Measurements from ENCODE around the gene ERBB3. TPM values are rescaled to one million over a fixed set of nuclear protein-coding genes. Genes with fewer than 3 reads are reported as not detected.

Gene ERBB3
- 2.3 TPM for total RNA-seq
- long read RNA-seq, full-length matches to known transcripts: 1 of 2 reads
- long read RNA-seq, partial matches to known transcripts: 0 of 2 reads
- long read RNA-seq, other reads (novel, unspliced or antisense): 1 of 2 reads

GRCh38 chr12:56079723-56080555 lies at the start of gene ERBB3:
ERBB3 (plus strand) TSS chr12:56080165; CDS start chr12:56080301, 136 bp downstream.
- intact Hi-C loops (cut with micrococcal nuclease): no loop called here
- TF ChIP-seq CTCF (IDR thresholded peaks at IDR 0.05; ENCODE audit: borderline replicate concordance): no peak
- H3K36me3 ChIP-seq: no peaks in the 10 kb centered on the region
- peaks cover 21% of the 10 kb centered on the region for H3K4me1 ChIP-seq
- H3K4me3 ChIP-seq: peak within 1 kb of the TSS; percentile 70
- peaks cover 17% of the 10 kb centered on the region for H3K27me3 ChIP-seq (ENCODE audit: low read depth)
- H3K9me3 ChIP-seq (replicated peaks): no peaks in the 10 kb centered on the region
- DNase-seq: peak; percentile 57
- H3K27ac ChIP-seq (replicated peaks): peak within 1 kb of the TSS; percentile 69

GRCh38 chr12:56031987-56032386 lies 48.0 kb upstream of the ERBB3 start:
- Histone ChIP-seq H3K9me3 (replicated peaks) (no peaks in the 10 kb centered on the region), H3K4me3 (no peak overlapping the region), H3K27me3 (ENCODE audit: low read depth) (no peaks in the 10 kb centered on the region), H3K4me1 (no peaks in the 10 kb centered on the region), H3K36me3 (peaks cover 47% of the 10 kb centered on the region), H3K27ac (replicated peaks) (no peak overlapping the region)
- intact Hi-C loops (cut with micrococcal nuclease): no loop called here
- no peak for DNase-seq
- no peak for TF ChIP-seq CTCF (IDR thresholded peaks at IDR 0.05; ENCODE audit: borderline replicate concordance)

GRCh38 chr12:56034586-56035332 lies 45.2 kb upstream of the ERBB3 start:
- Histone ChIP-seq H3K4me1 (no peaks in the 10 kb centered on the region), H3K36me3 (peaks cover 55% of the 10 kb centered on the region), H3K4me3 (no peak overlapping the region), H3K27me3 (ENCODE audit: low read depth) (no peaks in the 10 kb centered on the region), H3K27ac (replicated peaks) (no peak overlapping the region), H3K9me3 (replicated peaks) (no peaks in the 10 kb centered on the region)
- intact Hi-C loops (cut with micrococcal nuclease): no loop called here
- TF ChIP-seq CTCF (IDR thresholded peaks at IDR 0.05; ENCODE audit: borderline replicate concordance): no peak
- no peak for DNase-seq

- intact Hi-C loops (cut with micrococcal nuclease): no loop called here
- TF ChIP-seq CTCF (IDR thresholded peaks at IDR 0.05; ENCODE audit: borderline replicate concordance): no peak
- DNase-seq: no peak
- Histone ChIP-seq H3K27ac (replicated peaks) (no peak overlapping the region), H3K4me3 (no peak overlapping the region), H3K9me3 (replicated peaks) (no peaks in the 10 kb centered on the region), H3K36me3 (peaks cover 50% of the 10 kb centered on the region), H3K27me3 (ENCODE audit: low read depth) (no peaks in the 10 kb centered on the region), H3K4me1 (peaks cover 12% of the 10 kb centered on the region)
These were observed 42.8 kb upstream of the ERBB3 start for GRCh38 chr12:56037161-56037560.

- TF ChIP-seq CTCF (IDR thresholded peaks at IDR 0.05; ENCODE audit: borderline replicate concordance): no peak
These were observed 41.8 kb upstream of the ERBB3 start for GRCh38 chr12:56038022-56038655.

More at GRCh38 chr12:56038022-56038655, 41.8 kb upstream of the ERBB3 start:
- Histone ChIP-seq H3K36me3 (peaks cover 44% of the 10 kb centered on the region), H3K9me3 (replicated peaks) (no peaks in the 10 kb centered on the region), H3K4me1 (peaks cover 22% of the 10 kb centered on the region), H3K4me3 (no peak overlapping the region), H3K27ac (replicated peaks) (no peak overlapping the region), H3K27me3 (ENCODE audit: low read depth) (no peaks in the 10 kb centered on the region)
- DNase-seq: no peak
- intact Hi-C loops (cut with micrococcal nuclease): no loop called here

Measured in left ventricle myocardium inferior (tissue), 1 donor.